SK-N-SH (cell line): ENCODE data around the gene ZBTB5. TPM values are rescaled to one million over a fixed set of nuclear protein-coding genes. Genes with fewer than 3 reads are reported as not detected.

Source experiments
- CTCF ChIA-PET: fragments of 300-600, 350-600 bp; formaldehyde crosslinking; extraction: SDS; loops from one replicate; lab custom pipeline; 2021; lab: Yijun Ruan, JAX
- POLR2A ChIA-PET: fragments of 350-600 bp; sonication (Branson Sonifier 250); formaldehyde crosslinking; extraction: SDS; loops from one replicate; lab custom pipeline; 2020; ENCODE audit warnings: antibody characterized with exemption, inconsistent platforms; lab: Yijun Ruan, JAX
- DNase-seq: peaks from one replicate; pipeline ENCODE4 v3.0.0; 2012
- H2AFZ ChIP-seq: fragments of 200-600 bp; sonication (generic); 2 replicates; pipeline ENCODE4 v1.8.1; 2016; ENCODE audit warnings: antibody characterized with exemption, mild to moderate bottlenecking, low read depth
- H3F3A ChIP-seq: fragments of 200-600 bp; sonication (generic); replicated peaks from 2 replicates; pipeline ENCODE3; 2016; ENCODE audit warnings: antibody characterized with exemption, mild to moderate bottlenecking; ENCODE audit not compliant: insufficient read depth
- H3K27ac ChIP-seq, 2 experiments: fragments of 200-500 bp in 1 of 2; fragments of 200-600 bp in 1 of 2; sonication (Bioruptor generic) in 1 of 2; sonication (generic), shearing (Covaris generic) in 1 of 2; 2 replicates each; pipeline versions ENCODE4 v1.5.1 to v1.6.1; 2014 to 2016; ENCODE audit warnings: low read depth in 2 of 2, inconsistent platforms in 1 of 2, low read length in 1 of 2, mild to moderate bottlenecking in 1 of 2, mixed read lengths in 1 of 2
- H3K27me3 ChIP-seq: fragments of 200-600 bp; sonication (generic), shearing (Covaris generic); 2 replicates; pipeline ENCODE4 v1.6.1; 2016; ENCODE audit warnings: mixed run types; ENCODE audit not compliant: insufficient read depth
- H3K36me3 ChIP-seq, 2 experiments: fragments of 200-500 bp in 1 of 2; fragments of 200-600 bp in 1 of 2; sonication (Bioruptor generic) in 1 of 2; sonication (generic) in 1 of 2; replicated peaks in 1 of 2; 2 replicates each; pipeline versions ENCODE3 to v1.5.1; 2014 to 2016; ENCODE audit warnings: low read length in 1 of 2, mild to moderate bottlenecking in 1 of 2; ENCODE audit not compliant: insufficient read depth in 2 of 2, control insufficient read depth in 1 of 2
- H3K4me1 ChIP-seq, 2 experiments: fragments of 200-500 bp in 1 of 2; fragments of 200-600 bp in 1 of 2; sonication (Bioruptor generic) in 1 of 2; sonication (generic), shearing (Covaris generic) in 1 of 2; 2 replicates each; pipeline versions ENCODE4 v1.5.1 to v1.6.1; 2014 to 2016; ENCODE audit warnings: low read depth in 1 of 2, low read length in 1 of 2, mixed run types in 1 of 2; ENCODE audit not compliant: insufficient read depth in 2 of 2, control insufficient read depth in 1 of 2
- H3K4me2 ChIP-seq: fragments of 200-600 bp; sonication (generic), shearing (Covaris generic); 2 replicates; pipeline ENCODE4 v1.6.1; 2017; ENCODE audit warnings: mixed run types
- H3K4me3 ChIP-seq, 2 experiments: fragments of 200-500 bp in 1 of 2; fragments of 200-600 bp in 1 of 2; sonication (Bioruptor generic) in 1 of 2; sonication (generic), shearing (Covaris generic) in 1 of 2; 2 replicates each; pipeline versions ENCODE4 v1.5.1 to v1.8.1; 2014 to 2016; ENCODE audit warnings: low read depth in 2 of 2, inconsistent platforms in 1 of 2, low read length in 1 of 2, mild to moderate bottlenecking in 1 of 2, mixed read lengths in 1 of 2, moderate library complexity in 1 of 2
- H3K79me2 ChIP-seq: fragments of 200-600 bp; sonication (generic); 2 replicates; pipeline ENCODE4 v1.8.1; 2017; ENCODE audit warnings: mild to moderate bottlenecking; ENCODE audit not compliant: insufficient read depth
- H3K9ac ChIP-seq: fragments of 200-600 bp; sonication (generic); 2 replicates; pipeline ENCODE4 v1.6.1; 2017; ENCODE audit warnings: mixed run types
- H3K9me2 ChIP-seq: fragments of 200-600 bp; sonication (generic); 2 replicates; pipeline ENCODE4 v1.6.1; 2017; ENCODE audit warnings: mixed run types
- H3K9me3 ChIP-seq: fragments of 200-600 bp; sonication (generic); 2 replicates; pipeline ENCODE4 v1.6.1; 2017; ENCODE audit warnings: mixed run types, mild to moderate bottlenecking, moderate library complexity
- H4K20me1 ChIP-seq: fragments of 200-600 bp; sonication (generic); 2 replicates; pipeline ENCODE4 v1.6.1; 2017; ENCODE audit warnings: mild to moderate bottlenecking, mixed run types; ENCODE audit not compliant: insufficient read depth
- CHD2 ChIP-seq: fragments of 150-350 bp; IDR thresholded peaks from 2 replicates; pipeline ENCODE4 v1.6.1; 2018; ENCODE audit warnings: low read length; ENCODE audit not compliant: partially characterized antibody
- EP300 ChIP-seq, 2 experiments: IDR thresholded peaks; 2 replicates each; pipeline versions ENCODE4 v1.4.0 to v1.6.1; 2012; ENCODE audit warnings: borderline replicate concordance in 1 of 2, low read depth in 1 of 2, low read length in 1 of 2
- FOSL2 ChIP-seq: IDR thresholded peaks from 2 replicates; pipeline ENCODE4 v1.4.0; 2012; ENCODE audit warnings: low read depth, mild to moderate bottlenecking, moderate library complexity, borderline replicate concordance
- FOXJ3 ChIP-seq: sonication (generic); formaldehyde crosslinking; IDR thresholded peaks from 2 replicates; pipeline ENCODE4 v1.5.1; 2020; ENCODE audit warnings: mild to moderate bottlenecking, missing genetic modification reagents
- GABPA ChIP-seq: IDR thresholded peaks from 2 replicates; pipeline ENCODE4 v1.4.0; 2012; ENCODE audit warnings: low read depth, mild to moderate bottlenecking
- IRF3 ChIP-seq: fragments of 150-350 bp; IDR thresholded peaks from 2 replicates; pipeline ENCODE4 v1.6.1; 2016; ENCODE audit warnings: mild to moderate bottlenecking, low read depth, low read length
- MEF2A ChIP-seq: IDR thresholded peaks from 2 replicates; pipeline ENCODE4 v1.4.0; 2012; ENCODE audit warnings: low read depth, borderline replicate concordance
- NFIC ChIP-seq: IDR thresholded peaks from 2 replicates; pipeline ENCODE4 v1.4.0; 2012; ENCODE audit warnings: borderline replicate concordance
- PBX3 ChIP-seq: IDR thresholded peaks from 2 replicates; pipeline ENCODE4; 2012
- POLR2AphosphoS5 ChIP-seq: IDR thresholded peaks from 2 replicates; pipeline ENCODE4 v1.6.1; 2012; ENCODE audit warnings: low read depth, low read length
- RAD21 ChIP-seq: IDR thresholded peaks from 2 replicates; pipeline ENCODE4 v1.6.1; 2012; ENCODE audit warnings: mild to moderate bottlenecking, low read length
- RCOR1 ChIP-seq: fragments of 150-350 bp; IDR thresholded peaks from 2 replicates; pipeline ENCODE4 v1.6.1; 2017; ENCODE audit warnings: antibody characterized with exemption, low read length
- REST ChIP-seq: IDR thresholded peaks from 2 replicates; pipeline ENCODE4 v1.6.1; 2012; ENCODE audit warnings: mild to moderate bottlenecking, low read depth, low read length, moderate library complexity
- RFX5 ChIP-seq: IDR thresholded peaks from 2 replicates; pipeline ENCODE4 v1.6.1; 2012; ENCODE audit warnings: mild to moderate bottlenecking, improper control_type of control experiment, low read length
- TAF1 ChIP-seq: IDR thresholded peaks from 2 replicates; pipeline ENCODE4 v1.6.1; 2012; ENCODE audit warnings: low read depth, mild to moderate bottlenecking, low read length, moderate library complexity, borderline replicate concordance
- YY1 ChIP-seq: IDR thresholded peaks from 2 replicates; pipeline ENCODE4 v1.4.0; 2012; ENCODE audit warnings: low read depth, mild to moderate bottlenecking
- ZBTB33 ChIP-seq: IDR thresholded peaks from 2 replicates; pipeline ENCODE4 v1.4.0; 2012; ENCODE audit warnings: low read depth, borderline replicate concordance
- WGBS: methylation state at CpG from one replicate; pipeline ENCODE4 v1.1.6; 2017; ENCODE audit warnings: low lambda C conversion rate; 5-methylcytosine and 5-hydroxymethylcytosine counted together
- polyA plus RNA-seq, 3 experiments: library from polyadenylated mRNA; depleted of rRNA; stranded (reverse); fragments of >200 nt; gene quantifications; 2 replicates each; pipeline ENCODE4 v1.2.3, GENCODE V29; 2012

ZBTB5 gene
- polyA plus RNA-seq, 1 of the 3 experiments (the other 2 are of a cell fraction): 6.3 TPM

GRCh38 chr9:37455884-37456647, 9.2 kb downstream of the ZBTB5 start (continued):
- TF ChIP-seq IRF3: no peak
- no peak for TF ChIP-seq RCOR1
- TF ChIP-seq RFX5: no peak
- no peak for TF ChIP-seq YY1
- TF ChIP-seq GABPA: no peak
- no peak for TF ChIP-seq CHD2
- no peak for TF ChIP-seq MEF2A

GRCh38 chr9:37454238-37454637, 11.0 kb downstream of the ZBTB5 start:
- Histone ChIP-seq H3K27ac (no peak overlapping the region), H3K4me1 (peaks cover 3 to 4% of the 10 kb centered on the region in 2 experiments; a peak in 3 of 4 replicates)
- TF ChIP-seq FOSL2 (no peak), RCOR1 (no peak), TAF1 (no peak)
- TF ChIP-seq, all 33 proteins: peak for 0
- Histone ChIP-seq H3K9me3 (no peaks in the 10 kb centered on the region), H4K20me1 (peaks cover 88% of the 10 kb centered on the region), H3K36me3 (peaks cover 0 to 13% of the 10 kb centered on the region in 2 experiments), H3K9me2 (no peaks in the 10 kb centered on the region), H3K79me2 (peaks cover 99% of the 10 kb centered on the region), H3K4me2 (no peak overlapping the region), H3K9ac (no peak overlapping the region), H3K4me3 (no peak overlapping the region), H3K27me3 (no peaks in the 10 kb centered on the region), H2AFZ (no peak overlapping the region), H3F3A (peaks cover 6% of the 10 kb centered on the region)
- DNase-seq: no peak
- POLR2A ChIA-PET: no interaction called here
- CTCF ChIA-PET: no interaction called here

GRCh38 chr9:37453827-37454226, 11.4 kb downstream of the ZBTB5 start:
- Histone ChIP-seq H3K4me1 (peaks cover 3 to 4% of the 10 kb centered on the region in 2 experiments; a peak in 3 of 4 replicates), H4K20me1 (peaks cover 84% of the 10 kb centered on the region), H3K4me3 (no peak overlapping the region), H3K27me3 (no peaks in the 10 kb centered on the region), H3K4me2 (no peak overlapping the region), H3K36me3 (peaks cover 0 to 13% of the 10 kb centered on the region in 2 experiments), H3K9me2 (no peaks in the 10 kb centered on the region), H3K9ac (no peak overlapping the region), H3K9me3 (no peaks in the 10 kb centered on the region), H3K27ac (no peak overlapping the region), H3K79me2 (peaks cover 99% of the 10 kb centered on the region), H2AFZ (no peak overlapping the region), H3F3A (peaks cover 6% of the 10 kb centered on the region)
- TF ChIP-seq POLR2AphosphoS5: no peak
- no peak for TF ChIP-seq FOXJ3
- no peak for TF ChIP-seq ZBTB33
- TF ChIP-seq RAD21: no peak
- no peak for TF ChIP-seq NFIC
- TF ChIP-seq REST: no peak
- no peak for TF ChIP-seq RCOR1
- TF ChIP-seq PBX3: no peak
- TF ChIP-seq CHD2: no peak
- no peak for TF ChIP-seq EP300 (IDR thresholded peaks at IDR 0.05; ENCODE audit: borderline replicate concordance in 1 of 2, low read depth in 1 of 2, low read length in 1 of 2)
- no peak for DNase-seq
- POLR2A ChIA-PET: no interaction called here
- CTCF ChIA-PET: no interaction called here
- 100% methylated on average over 1 of the region's 1 CpG for WGBS
